HG03558 (cell line): ENCODE measurements around the gene ACSBG1.

ENCODE experiments used
- ATAC-seq: cut with Tn5 transposase; IDR thresholded peaks from one replicate; pipeline ENCODE4 v1.9.1; 2021; ENCODE audit warnings: moderate number of reproducible peaks; ENCODE audit not compliant: unreplicated experiment; ENCODE audit errors: extremely low read depth

ACSBG1 gene

DNA sequence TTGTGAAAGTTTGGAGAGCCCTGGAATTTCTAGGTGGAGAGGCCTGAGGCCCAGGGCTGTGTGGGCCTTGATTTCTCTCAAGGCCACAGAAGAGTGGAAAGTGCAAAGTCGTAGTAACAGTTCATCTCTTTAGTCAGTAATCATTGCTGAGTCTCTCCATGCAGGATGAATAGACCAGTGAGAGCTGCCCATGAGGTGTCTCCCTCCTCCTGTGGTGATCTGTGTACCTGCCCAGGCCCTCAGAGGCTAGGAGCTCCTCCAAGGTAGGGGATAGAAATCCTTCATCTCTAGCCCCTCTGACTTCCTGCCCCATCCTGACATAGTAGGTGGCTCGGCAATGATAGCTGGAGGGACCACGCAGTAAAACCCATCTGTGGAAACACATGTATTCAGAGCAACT is 92.0 kb downstream of the ACSBG1 start:
- ATAC-seq: no peak

DNA sequence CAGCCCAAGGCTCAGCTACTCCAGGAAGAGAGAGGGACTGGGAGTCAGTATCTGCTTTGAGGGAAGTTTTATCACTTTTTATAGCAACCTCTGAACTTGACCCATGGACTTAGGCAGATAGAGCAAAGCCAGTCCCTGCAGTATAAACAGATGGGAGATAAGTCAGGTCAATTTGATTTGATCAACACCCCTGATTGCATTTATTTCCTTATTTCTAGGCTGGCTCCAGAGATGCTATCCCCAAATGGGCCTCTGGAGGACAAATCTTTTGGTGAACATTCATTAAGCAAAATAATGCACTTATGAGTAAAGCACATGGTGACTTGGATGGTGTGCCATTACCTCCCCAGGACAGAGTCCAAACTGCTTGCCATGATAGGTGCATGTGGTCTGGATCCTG is 94.1 kb downstream of the ACSBG1 start:
- ATAC-seq: no peak

DNA sequence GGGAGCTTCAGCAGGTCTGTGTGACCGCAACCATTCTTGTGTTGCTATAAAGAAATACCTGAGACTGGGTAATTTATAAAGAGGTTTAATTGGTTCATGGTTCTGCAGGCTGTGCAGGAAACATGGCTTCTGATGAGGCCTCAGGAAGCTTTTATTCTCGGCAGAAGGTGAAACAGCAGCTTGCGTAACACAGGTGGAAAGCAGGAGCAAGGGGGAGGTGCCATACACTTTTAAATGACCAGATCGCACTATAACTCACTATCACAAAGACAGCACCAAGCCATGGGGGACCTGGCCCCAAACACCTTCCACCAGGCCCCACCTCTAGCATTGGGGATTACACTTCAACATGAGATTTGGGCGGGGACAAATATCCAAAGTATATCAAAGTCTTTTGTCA is 94.8 kb downstream of the ACSBG1 start:
- ATAC-seq: no peak

DNA sequence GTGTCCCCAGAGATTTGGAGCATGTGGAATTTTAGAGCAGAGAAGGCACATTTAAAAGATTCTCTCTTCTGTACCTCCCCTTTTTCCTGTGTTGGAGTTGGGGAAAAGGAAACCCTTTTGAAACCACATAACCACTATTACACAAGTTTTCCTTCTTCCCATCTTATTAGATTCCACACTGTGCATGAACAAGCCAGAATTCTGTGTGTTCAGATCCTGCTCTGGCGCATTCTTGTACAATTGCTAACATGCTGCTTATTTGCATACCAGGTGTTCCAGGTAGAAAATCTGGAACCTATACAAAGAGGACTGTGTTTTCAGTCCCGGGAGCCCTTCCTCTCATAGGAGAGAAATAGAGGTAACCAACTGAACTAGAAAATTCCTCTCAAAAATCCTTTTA is 100.6 kb downstream of the ACSBG1 start:
- no peak for ATAC-seq

DNA sequence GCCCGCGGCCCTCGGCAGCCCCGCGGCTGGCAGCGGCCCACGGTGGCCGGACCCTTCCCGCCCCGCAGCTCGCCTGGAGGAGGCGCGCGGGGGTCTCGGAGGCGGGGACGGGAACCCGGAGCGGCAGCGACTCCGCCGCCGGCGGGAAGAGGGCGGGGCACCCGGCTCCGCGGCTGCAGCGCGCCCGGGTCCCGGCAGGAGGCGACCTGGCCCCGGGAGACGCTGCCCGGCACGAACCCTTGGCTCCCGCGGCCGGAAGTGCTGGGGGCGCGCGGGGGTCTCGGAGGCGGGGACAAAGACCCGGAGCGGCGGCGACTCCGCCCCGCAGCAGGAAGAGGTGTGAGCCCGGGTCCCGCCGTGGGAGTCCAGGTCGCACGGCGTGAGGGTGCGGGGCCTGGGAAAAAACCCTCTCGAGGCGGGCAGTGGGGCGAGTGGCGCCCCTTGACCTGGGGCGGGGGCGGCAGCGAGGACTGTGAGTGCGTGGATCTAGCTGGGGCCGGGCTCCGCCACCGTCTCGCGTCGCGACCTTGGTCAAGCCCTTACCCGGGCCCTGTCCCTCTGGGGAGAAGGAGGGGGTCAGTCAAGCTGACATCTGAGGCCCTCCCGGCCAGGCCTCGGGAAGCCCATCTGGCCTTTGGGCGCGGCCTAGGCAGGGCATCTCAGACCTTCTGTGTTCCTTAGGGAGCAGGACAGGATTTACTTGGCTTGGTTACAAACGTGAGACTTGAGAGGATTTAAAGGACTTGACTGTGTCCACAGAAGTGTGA is 102.9 kb downstream of the ACSBG1 start, which contains the start of gene CIB2:
CIB2 (minus strand) TSS at position 151 of the 767 bp plus-strand sequence. CDS start 230 bp downstream, outside the sequence.
- no peak for ATAC-seq

DNA sequence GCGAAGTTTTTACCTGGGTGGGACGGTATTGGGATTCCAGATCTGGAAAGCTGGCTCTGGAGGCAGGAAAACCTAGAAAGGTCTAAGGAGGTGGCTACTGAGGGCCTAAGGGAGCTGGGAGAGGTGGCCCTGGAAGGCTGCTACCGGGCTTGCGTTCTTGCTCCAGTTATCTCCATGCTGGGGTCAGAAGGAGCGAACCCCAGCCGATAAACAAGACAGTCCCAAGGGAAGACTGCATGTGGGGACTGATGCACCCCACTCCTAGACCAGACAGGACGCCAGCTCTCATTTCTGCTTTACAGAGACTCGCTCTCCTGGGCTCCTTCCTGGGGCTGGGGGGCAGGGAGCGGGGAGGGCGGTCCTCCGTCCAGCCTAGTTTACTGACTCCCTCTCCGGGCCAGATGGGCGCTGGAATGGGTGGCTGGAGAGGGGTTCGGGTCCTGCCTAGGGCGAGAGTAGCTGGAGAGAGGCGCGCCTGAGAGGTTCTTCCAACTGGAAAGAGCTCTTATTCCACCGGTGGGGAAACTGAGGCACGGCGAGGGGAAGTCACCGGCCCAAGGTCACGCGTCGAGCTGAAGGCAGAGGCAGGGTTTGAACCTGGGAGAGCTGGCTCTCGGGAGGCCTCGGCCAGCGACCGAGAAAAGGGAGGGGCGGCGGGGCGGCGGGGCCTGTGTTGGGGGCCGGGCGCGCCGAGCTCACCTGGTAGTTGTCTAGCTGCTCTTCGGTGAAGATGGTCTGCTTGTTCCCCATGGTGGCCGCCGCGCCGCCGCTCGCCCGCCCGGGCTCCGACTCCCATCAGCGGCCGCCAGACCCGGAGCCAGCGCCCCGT is 103.7 kb downstream of the ACSBG1 start:
- no peak for ATAC-seq

DNA sequence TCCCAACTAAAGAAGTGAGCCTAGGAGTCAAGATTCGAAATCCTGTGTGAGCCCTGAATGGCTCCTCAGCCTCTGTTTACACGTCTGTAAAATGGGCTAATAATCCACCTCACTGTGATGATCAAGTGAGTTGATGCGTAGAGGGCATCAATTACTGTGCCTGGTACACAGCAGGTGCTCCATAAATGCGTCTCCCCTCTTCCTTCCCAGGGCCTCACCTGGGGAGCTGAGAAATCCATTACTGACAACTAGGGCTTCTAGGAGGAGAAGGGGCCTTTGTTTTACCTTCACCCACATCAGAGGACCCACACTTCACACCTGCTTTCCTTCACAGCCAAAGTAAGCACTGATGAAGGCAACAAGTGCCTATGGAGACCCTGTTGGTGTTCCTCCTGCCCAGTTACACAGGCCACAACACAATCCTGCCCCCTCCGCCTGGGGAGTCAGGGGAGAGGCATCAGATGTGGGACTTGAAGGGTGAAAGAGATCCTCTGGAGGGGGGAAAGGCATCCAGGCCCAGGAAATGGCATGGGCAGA is 104.5 kb downstream of the ACSBG1 start:
- ATAC-seq: no peak

DNA sequence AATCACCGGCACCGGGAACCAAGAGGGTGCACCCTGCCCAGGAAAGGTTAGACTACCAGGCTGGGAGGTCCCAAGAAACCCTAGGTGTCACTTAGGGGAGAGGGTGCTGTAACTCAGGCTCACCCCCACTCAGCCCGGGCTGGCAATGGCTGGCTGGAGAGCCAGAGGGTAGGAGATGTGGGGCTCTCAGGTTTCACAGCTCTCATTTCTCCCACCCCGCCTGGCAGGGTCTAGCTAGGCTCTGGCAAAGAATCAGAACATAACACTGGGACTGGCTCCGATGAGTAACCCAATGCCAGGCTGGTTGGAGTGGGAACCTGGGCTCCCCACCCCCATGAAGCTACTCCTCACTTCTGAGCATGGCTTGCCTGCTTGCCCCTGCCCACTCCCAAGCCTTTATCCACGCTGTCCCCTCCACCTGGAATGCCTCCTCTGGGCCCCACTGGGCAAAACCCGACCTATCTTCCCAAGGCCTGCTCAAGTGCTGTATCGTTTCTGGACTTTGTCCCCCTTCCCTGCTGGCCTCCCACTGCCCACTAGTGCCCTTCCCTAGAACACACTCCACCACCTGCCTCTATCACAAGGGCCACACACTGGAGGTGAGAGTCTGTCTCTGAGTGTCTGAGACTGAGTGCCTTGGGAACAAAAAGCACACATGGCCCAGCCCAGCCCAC is 105.2 kb downstream of the ACSBG1 start:
- no peak for ATAC-seq

DNA sequence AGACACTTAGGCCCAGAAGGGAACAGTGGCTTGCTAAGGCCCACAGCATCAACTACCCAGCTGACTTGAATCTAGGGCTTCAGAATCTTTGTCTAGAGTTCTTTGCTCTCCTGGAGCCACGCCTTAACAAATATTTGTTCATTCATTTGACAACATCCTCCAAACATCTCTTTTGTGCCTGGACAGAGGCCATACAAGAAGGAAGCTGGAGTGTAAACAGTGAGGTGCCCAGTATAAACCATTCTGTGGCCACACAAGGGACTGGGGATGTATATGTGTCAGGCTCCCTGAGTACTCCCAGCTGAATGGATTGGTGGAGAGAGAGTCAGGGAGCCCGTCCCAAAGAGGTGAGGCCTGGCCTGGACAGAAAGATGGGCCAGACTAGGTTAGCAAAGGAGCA is 106.5 kb downstream of the ACSBG1 start:
- ATAC-seq: no peak

DNA sequence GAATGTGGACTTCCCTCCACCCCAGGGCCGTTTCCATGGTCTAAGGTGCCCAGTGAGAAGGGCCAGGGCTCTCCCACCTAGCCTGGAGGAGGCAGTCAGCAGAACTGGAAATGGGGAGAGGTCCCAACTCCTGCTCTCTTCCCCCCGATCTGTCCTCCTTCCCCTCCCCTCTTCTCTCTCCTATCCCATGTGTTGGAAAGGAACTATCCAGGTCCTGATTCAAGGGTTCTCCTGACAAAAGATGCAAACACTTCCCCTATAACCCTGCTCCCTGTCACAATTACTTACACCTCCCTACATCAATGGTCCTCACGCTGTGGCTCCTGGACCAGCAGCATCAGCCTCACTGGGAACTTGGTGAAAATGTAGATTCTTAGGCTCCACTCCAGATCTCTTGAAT is 109.1 kb downstream of the ACSBG1 start:
- no peak for ATAC-seq

DNA sequence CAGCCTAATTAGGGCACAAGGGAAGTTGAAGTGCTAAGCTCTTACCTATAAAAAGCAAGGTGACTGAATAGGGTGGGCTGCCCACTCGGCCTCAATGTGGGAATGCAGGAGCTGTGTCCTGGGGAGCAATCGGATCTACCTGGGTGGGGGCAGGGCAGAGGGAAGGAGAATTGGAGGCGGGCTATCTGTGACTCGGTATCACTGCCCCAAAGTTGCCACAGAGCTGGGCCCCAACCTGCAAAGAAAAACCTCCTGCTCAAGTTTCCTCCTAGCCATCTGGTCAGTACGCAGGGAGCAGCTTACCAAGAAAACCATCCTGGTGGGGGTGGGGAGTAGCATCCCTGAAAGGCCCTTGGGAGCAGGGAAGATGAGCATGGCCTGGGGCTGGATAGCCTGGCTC is 113.8 kb downstream of the ACSBG1 start:
- ATAC-seq: no peak
